ENCODE measurements around the gene PIPOX.
"Not testable (repeated sequence)": the region's sequence is repeated elsewhere in the genome, so short reads cannot be mapped to it uniquely, and the experiment has no call there.

The PIPOX gene

GRCh38 chr17:29073045-29073444 lies 30.1 kb downstream of the PIPOX start:
- in situ Hi-C loops (cut with MboI; ENCODE audit: low sequenced_read_pairs): no loop called here

GRCh38 chr17:29073520-29073919 lies 30.6 kb downstream of the PIPOX start:
- in situ Hi-C loops (cut with MboI; ENCODE audit: low sequenced_read_pairs): no loop called here

- in situ Hi-C loops (cut with MboI; ENCODE audit: low sequenced_read_pairs): no loop called here
Measured at GRCh38 chr17:29074488-29074887, 31.5 kb downstream of the PIPOX start.

GRCh38 chr17:29076087-29076486 lies 33.1 kb downstream of the PIPOX start:
- in situ Hi-C loops (cut with MboI; ENCODE audit: low sequenced_read_pairs): no loop called here

GRCh38 chr17:29076722-29077121 lies 33.8 kb downstream of the PIPOX start:
- in situ Hi-C loops (cut with MboI; ENCODE audit: low sequenced_read_pairs): no loop called here

- in situ Hi-C loops (cut with MboI; ENCODE audit: low sequenced_read_pairs): no loop called here
Measured at GRCh38 chr17:29077320-29077719, 34.4 kb downstream of the PIPOX start.

- in situ Hi-C loops (cut with MboI; ENCODE audit: low sequenced_read_pairs): no loop called here
Measured at GRCh38 chr17:29078183-29079045, 35.5 kb downstream of the PIPOX start.

- in situ Hi-C loops (cut with MboI; ENCODE audit: low sequenced_read_pairs): no loop called here
Measured at GRCh38 chr17:29079433-29079832, 36.5 kb downstream of the PIPOX start.

- in situ Hi-C loops (cut with MboI; ENCODE audit: low sequenced_read_pairs): no loop called here
Measured at GRCh38 chr17:29079887-29080286, 36.9 kb downstream of the PIPOX start.

- in situ Hi-C loops (cut with MboI; ENCODE audit: low sequenced_read_pairs): no loop called here
Measured at GRCh38 chr17:29080323-29080722, 37.4 kb downstream of the PIPOX start.

- in situ Hi-C loops (cut with MboI; ENCODE audit: low sequenced_read_pairs): no loop called here
Measured at GRCh38 chr17:29080965-29081364, 38.0 kb downstream of the PIPOX start.

GRCh38 chr17:29084541-29085146 lies 41.7 kb downstream of the PIPOX start:
- in situ Hi-C loops (cut with MboI; ENCODE audit: low sequenced_read_pairs): no loop called here

GRCh38 chr17:29085223-29085622 lies 42.3 kb downstream of the PIPOX start:
- in situ Hi-C loops (cut with MboI; ENCODE audit: low sequenced_read_pairs): no loop called here

- in situ Hi-C loops (cut with MboI; ENCODE audit: low sequenced_read_pairs): no loop called here
Measured at GRCh38 chr17:29086628-29087332, 43.8 kb downstream of the PIPOX start.

GRCh38 chr17:29088782-29089181 lies 45.8 kb downstream of the PIPOX start:
- in situ Hi-C loops (cut with MboI; ENCODE audit: low sequenced_read_pairs): not testable (repeated sequence)

GRCh38 chr17:29089601-29090044 lies 46.7 kb downstream of the PIPOX start:
- in situ Hi-C loops (cut with MboI; ENCODE audit: low sequenced_read_pairs): no loop called here

- in situ Hi-C loops (cut with MboI; ENCODE audit: low sequenced_read_pairs): no loop called here
Measured at GRCh38 chr17:29090108-29090507, 47.2 kb downstream of the PIPOX start.

- in situ Hi-C loops (cut with MboI; ENCODE audit: low sequenced_read_pairs): no loop called here
Measured at GRCh38 chr17:29090750-29091605, 48.0 kb downstream of the PIPOX start.

- in situ Hi-C loops (cut with MboI; ENCODE audit: low sequenced_read_pairs): no loop called here
Measured at GRCh38 chr17:29091606-29092289, 48.8 kb downstream of the PIPOX start.

Data from HL-60/S4 (cell line).